Glutamatergic neuron (in vitro differentiated cells): ENCODE measurements around the gene BCL2. TPM values are rescaled to one million over a fixed set of nuclear protein-coding genes. Genes with fewer than 3 reads are reported as not detected.

Source experiments
- DNase-seq: peaks from one replicate; pipeline ENCODE4 v3.0.0; 2022
- H3K27ac Mint-ChIP-seq: one replicate; pipeline ENCODE4 v1.8.0; 2020; ENCODE audit warnings: mild to moderate bottlenecking, mixed read lengths, inconsistent platforms; ENCODE audit not compliant: unreplicated experiment
- H3K27me3 Mint-ChIP-seq: one replicate; pipeline ENCODE4 v1.8.0; 2020; ENCODE audit warnings: mild to moderate bottlenecking, moderate library complexity, mixed read lengths, inconsistent platforms; ENCODE audit not compliant: unreplicated experiment
- H3K36me3 Mint-ChIP-seq: one replicate; pipeline ENCODE4 v1.8.0; 2020; ENCODE audit warnings: mild to moderate bottlenecking, mixed read lengths, inconsistent platforms; ENCODE audit not compliant: unreplicated experiment
- H3K4me1 Mint-ChIP-seq: one replicate; pipeline ENCODE4 v1.8.0; 2020; ENCODE audit warnings: mild to moderate bottlenecking, low read depth, mixed read lengths, inconsistent platforms; ENCODE audit not compliant: unreplicated experiment
- H3K4me3 Mint-ChIP-seq: one replicate; pipeline ENCODE4 v1.8.0; 2020; ENCODE audit warnings: mild to moderate bottlenecking, mixed read lengths, inconsistent platforms; ENCODE audit not compliant: unreplicated experiment
- H3K9me3 Mint-ChIP-seq: one replicate; pipeline ENCODE4 v1.8.0; 2020; ENCODE audit warnings: mild to moderate bottlenecking, moderate library complexity, mixed read lengths, inconsistent platforms; ENCODE audit not compliant: unreplicated experiment
- total RNA-seq: library from RNA; stranded (reverse); fragmentation: NEBNext Ultra II Directional; extraction: Animal tissue kit (Norgen Biotek cat#: 25700); gene quantifications from one replicate; pipeline ENCODE4 v1.2.1, GENCODE V29; 2021; ENCODE audit not compliant: unreplicated experiment
- TF ChIP-seq, protein P1 (sequence below): fragments of 200-600 bp; sonication (generic); IDR thresholded peaks from one replicate; pipeline ENCODE4 v1.5.0; 2021; ENCODE audit not compliant: partially characterized antibody, unreplicated experiment

BCL2 gene
- total RNA-seq, 1 donor from 2014 or later = 6.8 TPM

DNA sequence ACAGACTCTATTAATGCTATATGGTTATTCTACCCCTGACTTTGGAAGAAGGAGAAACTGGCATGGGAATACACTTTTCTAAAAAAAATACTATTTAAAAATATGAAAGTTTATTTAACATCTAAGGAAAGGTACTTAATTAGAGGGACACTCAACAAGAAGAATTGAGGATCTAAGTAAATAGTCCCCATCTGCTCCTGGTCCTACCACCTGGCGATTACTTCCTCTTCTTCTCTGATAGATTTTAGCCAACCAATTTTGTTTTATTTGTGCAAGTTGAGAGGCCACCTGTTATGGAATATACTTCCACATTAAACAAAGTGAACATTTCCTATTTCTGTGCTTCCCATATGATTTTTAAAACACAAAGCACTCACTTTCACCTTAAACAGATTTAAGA is 111.7 kb downstream of the BCL2 start:
- no peaks in the 10 kb centered on the region for H3K9me3 Mint-ChIP-seq
- H3K4me3 Mint-ChIP-seq = no peak overlapping the region
- no peaks in the 10 kb centered on the region for H3K27me3 Mint-ChIP-seq
- peaks cover 9% of the 10 kb centered on the region for H3K4me1 Mint-ChIP-seq
- no peak overlapping the region for H3K27ac Mint-ChIP-seq
- no peak for DNase-seq
- TF ChIP-seq, protein P1, sequence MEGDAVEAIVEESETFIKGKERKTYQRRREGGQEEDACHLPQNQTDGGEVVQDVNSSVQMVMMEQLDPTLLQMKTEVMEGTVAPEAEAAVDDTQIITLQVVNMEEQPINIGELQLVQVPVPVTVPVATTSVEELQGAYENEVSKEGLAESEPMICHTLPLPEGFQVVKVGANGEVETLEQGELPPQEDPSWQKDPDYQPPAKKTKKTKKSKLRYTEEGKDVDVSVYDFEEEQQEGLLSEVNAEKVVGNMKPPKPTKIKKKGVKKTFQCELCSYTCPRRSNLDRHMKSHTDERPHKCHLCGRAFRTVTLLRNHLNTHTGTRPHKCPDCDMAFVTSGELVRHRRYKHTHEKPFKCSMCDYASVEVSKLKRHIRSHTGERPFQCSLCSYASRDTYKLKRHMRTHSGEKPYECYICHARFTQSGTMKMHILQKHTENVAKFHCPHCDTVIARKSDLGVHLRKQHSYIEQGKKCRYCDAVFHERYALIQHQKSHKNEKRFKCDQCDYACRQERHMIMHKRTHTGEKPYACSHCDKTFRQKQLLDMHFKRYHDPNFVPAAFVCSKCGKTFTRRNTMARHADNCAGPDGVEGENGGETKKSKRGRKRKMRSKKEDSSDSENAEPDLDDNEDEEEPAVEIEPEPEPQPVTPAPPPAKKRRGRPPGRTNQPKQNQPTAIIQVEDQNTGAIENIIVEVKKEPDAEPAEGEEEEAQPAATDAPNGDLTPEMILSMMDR = no peak
- H3K36me3 Mint-ChIP-seq = no peaks in the 10 kb centered on the region

DNA sequence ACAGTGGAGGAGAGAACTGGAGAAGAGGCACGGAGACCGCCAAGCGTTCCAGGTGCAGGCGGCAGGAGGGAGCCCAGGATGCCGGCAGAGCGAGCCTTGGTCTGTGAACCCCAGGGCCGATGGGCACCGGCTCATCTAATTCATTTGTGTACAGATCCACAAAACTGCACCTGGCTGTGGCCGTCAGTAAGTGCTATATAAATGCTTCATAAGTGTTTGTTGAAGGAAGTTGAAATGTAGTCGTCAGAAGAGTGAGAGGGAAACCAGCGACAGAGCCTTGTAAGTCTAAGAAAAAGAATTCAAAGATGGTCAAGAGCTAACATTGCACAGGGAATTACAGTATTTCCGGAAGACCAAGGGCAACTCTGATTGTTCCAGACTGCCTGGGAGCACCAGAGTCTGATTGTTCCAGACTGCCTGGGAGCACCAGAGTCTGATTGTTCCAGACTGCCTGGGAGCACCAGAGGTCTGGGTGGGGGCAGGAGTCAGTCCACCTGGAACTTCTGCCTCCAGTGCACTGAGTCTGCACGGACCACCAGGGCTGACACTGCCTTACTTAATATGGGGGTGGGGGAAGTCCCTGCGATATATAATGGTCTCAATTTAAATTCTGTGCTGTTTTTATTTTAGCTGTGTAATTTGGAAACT is 112.3 kb downstream of the BCL2 start:
- Mint-ChIP-seq H3K27ac (no peak overlapping the region), H3K27me3 (no peaks in the 10 kb centered on the region), H3K36me3 (no peaks in the 10 kb centered on the region), H3K4me1 (peaks cover 13% of the 10 kb centered on the region), H3K4me3 (no peak overlapping the region), H3K9me3 (no peaks in the 10 kb centered on the region)
- no peak for DNase-seq
- TF ChIP-seq, protein P1 = no peak

DNA sequence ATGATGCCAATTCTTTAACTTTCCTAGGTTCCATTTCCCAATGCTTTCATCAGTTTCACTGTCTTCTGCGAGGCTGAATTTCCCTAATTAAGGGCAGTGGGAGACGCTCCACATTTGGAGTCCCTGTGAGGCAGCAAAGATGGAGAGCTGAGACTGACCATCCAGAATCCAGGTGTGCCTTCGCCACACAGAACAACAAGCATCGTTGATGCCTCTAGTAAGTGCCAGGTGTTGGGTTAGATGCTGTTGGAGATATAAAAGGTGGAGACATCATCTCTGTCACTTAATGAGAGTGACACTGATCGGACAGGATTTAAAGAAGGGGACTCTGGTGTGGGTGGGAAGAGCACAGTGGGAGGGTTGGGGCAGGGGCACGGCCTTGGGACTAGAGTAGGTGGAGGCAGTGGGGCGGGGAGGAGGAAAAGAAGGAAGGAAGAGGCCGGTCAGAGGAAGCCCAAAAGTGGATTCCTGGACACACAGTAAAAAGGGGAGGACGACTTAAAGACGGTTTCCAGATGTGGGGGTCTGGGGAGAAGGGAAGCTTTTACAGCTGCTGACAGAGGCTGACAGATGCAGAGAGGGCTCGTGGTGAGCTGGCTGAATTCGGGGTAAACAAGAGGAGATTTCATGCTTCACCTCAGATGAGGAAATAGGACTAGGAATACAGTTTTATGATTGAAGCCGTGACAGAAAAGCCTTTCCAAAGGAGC is 113.0 kb downstream of the BCL2 start:
- no peaks in the 10 kb centered on the region for H3K27me3 Mint-ChIP-seq
- H3K9me3 Mint-ChIP-seq = no peaks in the 10 kb centered on the region
- H3K36me3 Mint-ChIP-seq = no peaks in the 10 kb centered on the region
- TF ChIP-seq, protein P1 = no peak
- peaks cover 13% of the 10 kb centered on the region for H3K4me1 Mint-ChIP-seq
- no peak overlapping the region for H3K4me3 Mint-ChIP-seq
- H3K27ac Mint-ChIP-seq = no peak overlapping the region
- DNase-seq = no peak

DNA sequence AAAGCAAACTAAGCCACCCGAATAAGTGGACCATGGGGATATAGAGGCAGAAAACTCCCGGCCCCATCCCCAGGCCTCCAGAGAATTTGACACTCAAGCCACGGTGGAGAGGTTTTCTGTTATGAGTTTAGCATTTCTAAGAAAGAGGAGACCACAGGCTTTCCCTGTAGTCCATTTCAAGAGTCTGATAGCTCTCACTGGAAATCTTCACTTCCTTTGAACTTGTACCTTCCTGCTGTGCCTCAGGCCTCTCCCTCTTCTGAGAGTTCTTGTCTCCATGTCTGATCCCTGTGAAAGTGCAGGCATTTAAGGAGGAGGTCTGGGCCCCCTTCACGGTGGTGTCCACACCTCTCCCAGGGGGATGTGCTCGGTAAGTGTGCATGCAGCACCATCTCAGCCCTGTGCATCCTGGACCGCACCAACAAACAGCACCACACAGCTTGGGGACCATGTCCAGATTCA is 113.7 kb downstream of the BCL2 start:
- Mint-ChIP-seq H3K9me3 (no peaks in the 10 kb centered on the region), H3K27ac (no peak overlapping the region)
- TF ChIP-seq, protein P1 = no peak

DNA sequence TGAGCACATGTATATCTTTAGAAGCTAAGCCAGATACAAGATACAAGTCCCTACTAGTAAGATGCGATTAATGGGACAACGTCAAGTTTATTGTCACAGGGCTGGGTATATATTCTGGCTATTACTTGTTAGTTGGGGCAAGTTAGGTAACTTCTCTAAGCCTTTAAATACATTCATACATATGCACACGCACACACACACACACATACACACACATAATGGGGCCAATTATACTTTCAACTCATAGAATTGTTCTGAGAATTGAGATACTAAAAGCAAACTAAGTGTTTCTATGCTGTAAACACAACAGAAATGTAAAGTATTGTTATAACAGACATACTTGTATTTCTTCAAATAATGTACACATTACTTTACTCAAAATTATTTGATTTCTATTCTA is 116.1 kb downstream of the BCL2 start:
- TF ChIP-seq, protein P1 = no peak
- no peak overlapping the region for H3K27ac Mint-ChIP-seq
- no peak for DNase-seq
- no peaks in the 10 kb centered on the region for H3K9me3 Mint-ChIP-seq
- H3K27me3 Mint-ChIP-seq = no peaks in the 10 kb centered on the region
- H3K4me3 Mint-ChIP-seq = no peak overlapping the region
- H3K4me1 Mint-ChIP-seq = peaks cover 13% of the 10 kb centered on the region
- no peaks in the 10 kb centered on the region for H3K36me3 Mint-ChIP-seq

More for the DNA sequence above, 113.7 kb downstream of the BCL2 start:
- Mint-ChIP-seq H3K36me3 (no peaks in the 10 kb centered on the region), H3K27me3 (no peaks in the 10 kb centered on the region), H3K4me1 (peaks cover 13% of the 10 kb centered on the region), H3K4me3 (no peak overlapping the region)
- no peak for DNase-seq
